HG02970 (cell line): ENCODE measurements around the gene CCL16.
"Not testable (repeated sequence)": the region's sequence is repeated elsewhere in the genome, so short reads cannot be mapped to it uniquely, and the experiment has no call there.

Experiments
- ATAC-seq: cut with Tn5 transposase; IDR thresholded peaks from one replicate; pipeline ENCODE4 v1.9.1; 2021; ENCODE audit warnings: mild to moderate bottlenecking, moderate library complexity, moderate number of reproducible peaks; ENCODE audit not compliant: unreplicated experiment, low FRiP score

Gene CCL16

DNA sequence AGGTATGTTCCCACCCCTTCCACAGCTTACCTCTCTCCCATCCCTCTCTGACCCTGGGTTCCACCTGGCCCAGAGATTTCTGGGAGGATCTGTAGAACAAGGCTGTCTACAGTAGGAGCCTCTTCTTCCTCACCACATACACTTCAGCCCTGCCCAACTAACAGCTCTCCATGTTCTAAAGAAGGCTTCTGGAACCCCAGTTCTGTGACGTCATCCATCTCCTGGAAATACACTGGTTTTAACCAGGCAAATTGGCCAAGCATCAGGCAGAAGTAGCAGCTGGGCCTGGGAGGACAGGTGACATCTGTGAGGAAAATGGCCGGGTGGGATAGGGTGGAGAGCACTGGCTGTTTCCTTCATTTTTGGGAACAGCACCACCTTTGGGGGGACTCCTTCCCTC, 37.8 kb downstream of the CCL16 start, which contains the start of gene LYZL6:
TSS of gene LYZL6 (minus strand) at position 177 of the 400 bp plus-strand sequence. CDS start 4,357 bp downstream, outside the sequence.
- ATAC-seq, result no peak

DNA sequence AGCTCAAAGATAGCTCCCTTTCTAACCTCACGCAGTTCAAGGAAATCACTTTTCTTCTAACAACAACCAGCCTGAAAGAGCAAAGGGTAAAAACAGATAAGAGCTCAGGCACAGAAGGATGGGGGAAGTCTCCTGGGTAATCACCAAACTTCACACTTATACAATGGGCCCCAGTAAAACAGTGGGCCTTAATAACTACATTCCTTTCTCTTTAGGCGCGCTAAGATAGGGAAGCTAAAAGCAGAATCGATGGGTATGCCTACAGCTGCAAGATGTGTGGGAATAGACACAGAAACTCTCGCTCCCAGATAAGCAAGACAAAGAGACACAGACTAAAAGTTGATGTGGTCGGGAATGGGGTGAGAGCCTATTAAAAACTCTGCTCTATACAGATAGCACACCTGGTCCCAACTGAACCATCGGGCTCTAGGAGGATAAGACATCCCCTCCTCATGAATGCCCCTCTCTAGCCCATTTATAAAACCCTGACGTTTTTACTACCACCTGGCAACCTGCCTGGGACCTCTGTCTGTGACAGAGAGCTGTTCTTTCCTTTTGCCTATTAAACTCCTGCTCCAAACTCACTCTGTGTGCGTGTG, 38.6 kb downstream of the CCL16 start:
- no peak for ATAC-seq

DNA sequence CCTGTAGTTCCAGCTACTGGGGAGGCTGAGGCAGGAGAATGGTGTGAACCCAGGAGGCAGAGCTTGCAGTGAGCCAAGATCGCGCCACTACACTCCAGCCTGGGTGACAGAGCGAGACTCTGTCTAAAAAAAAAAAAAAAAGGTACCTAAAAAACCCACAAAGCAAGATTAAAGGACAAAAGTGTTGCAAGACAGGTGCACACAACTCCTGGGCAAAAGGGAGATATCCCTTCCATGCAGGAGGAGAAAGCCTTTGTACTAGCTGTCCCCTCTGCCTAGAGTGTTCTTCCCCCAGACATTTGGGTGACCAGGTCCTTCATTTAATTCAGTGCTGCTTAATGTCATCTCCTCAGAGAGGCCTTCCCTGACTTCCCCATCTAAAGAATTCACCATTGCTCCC, 42.8 kb downstream of the CCL16 start:
- not testable (repeated sequence) for ATAC-seq

DNA sequence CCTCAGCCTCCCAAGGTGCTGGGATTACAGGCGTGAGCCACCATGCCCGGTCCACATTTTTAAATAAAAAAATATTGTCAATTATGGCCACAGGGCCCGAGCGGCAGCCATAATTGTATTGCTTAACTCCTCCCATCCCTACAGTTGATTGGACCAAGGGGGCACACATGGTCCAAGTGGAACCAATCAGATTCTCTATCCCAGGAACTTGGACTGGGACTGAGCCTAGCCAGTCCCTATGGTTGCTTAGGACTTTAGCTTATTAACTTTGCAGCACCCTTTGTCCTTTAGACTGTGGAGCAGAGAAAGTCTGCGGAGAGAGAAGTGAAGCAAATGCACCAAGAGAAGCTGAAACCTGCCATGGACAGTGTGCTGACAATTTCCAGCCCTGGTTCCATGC, 45.2 kb downstream of the CCL16 start:
- ATAC-seq, result no peak

DNA sequence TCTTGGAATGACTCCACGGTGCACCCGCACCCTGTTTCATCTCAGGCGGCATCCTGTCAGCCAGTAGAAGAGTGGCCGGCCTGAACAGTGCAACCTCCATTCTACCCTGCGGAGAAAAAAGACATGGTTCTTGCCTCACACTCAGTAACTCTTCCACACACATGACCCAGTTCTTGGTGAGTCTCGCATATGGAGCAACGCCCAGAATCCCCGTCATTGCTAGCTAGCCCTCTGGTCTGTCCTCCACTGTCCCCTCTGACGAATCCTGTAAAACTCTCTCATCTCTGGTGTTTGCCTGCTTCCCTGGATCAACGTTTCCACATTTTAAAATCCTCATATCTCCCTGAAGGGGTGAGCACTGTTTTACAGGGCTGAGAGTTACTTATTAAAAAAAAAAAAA, 46.5 kb downstream of the CCL16 start:
- ATAC-seq, result no peak

DNA sequence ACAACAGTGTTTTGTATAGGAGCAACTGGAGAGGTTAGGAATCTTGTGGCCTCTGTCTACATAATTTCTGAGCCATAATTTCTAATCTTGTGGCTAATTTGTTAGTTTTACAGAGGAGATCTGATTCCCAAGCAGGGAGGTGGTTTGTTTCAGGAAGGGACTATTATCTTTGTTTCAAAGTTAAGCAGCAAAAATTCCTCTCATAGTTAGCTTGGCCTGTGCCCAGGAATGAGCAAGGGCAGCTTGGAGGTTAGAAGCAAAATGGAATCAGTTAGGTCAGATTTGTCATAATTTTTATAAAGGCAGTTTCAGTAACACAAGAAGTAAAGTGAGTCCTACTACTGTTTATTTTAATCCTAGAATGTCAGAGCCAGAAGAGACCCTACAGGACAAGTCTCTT, 48.7 kb downstream of the CCL16 start:
- ATAC-seq, result no peak

DNA sequence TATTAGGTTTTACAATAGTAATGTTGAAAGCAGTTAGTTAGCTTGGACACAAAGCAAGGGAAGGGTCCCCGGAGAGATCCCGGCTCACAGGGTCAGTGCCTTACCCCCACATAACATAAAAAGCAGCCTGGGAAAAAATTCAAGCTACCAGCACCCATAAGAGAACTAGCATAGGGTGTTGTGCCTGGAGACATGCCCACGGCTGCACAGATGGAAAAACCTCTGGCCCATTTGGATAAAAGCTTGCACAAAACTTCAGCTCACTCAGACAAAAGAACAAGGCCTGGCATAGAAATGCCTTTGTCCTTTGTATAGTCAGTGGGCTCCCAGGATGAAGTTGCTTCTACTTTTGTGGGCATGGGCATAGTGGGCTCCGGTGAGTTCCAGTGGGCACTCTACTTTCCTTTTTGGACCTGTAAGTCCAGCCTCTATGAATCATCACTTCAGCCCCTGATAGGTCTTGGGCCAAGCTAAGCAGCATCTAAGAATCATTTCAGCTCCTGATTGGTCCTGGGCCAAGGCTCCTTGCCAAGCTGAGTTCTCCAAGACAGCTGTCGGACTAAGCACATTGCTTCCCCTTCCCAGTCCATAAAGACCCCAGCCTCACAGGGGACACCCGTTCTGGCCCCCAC, 49.4 kb downstream of the CCL16 start:
- ATAC-seq, result no peak

DNA sequence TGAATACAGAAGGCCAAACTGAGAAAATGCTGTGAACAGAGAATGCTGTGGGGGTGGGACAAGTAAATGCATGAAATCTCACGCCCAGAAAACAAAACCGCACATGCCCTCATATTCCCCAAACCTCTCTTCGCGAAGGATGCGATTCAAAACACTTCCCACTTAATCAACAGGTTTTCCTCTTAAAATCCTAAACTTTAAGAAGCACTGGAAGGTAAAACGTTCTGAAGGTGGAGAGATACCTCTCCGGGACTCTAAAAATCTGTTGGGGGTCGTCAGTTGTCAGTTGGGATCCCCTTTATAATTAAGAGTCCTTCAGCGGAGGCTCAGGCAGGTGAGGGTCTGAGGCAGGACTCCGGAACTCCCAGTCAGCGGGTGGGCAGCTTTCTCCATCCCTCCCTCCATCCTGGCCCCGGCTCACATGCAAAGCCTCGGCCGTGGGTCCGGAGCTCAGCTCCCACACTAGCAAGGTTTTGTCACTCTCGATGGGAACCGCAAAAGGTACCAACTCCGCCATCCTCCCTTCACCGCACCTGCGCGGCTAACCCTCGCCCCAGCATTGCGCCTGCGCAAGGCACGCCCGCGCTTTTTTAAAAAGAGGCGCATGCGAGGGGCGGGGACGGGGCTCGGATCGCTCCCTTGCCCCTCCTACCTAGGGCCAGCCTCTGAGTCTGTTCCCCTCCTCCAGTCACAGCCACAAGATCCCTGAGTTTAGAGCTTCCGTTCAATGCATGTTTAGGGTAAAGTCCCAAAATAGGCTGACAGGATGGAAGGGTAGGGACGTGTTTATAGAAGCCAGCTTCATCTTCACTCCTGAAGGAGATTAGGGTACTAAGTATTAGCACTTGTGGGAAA, 50.9 kb downstream of the CCL16 start, which contains the start of gene RDM1:
TSS of gene RDM1 (minus strand) at position 563 of the 855 bp plus-strand sequence. CDS start at position 517, 46 bp downstream.
- no peak for ATAC-seq

DNA sequence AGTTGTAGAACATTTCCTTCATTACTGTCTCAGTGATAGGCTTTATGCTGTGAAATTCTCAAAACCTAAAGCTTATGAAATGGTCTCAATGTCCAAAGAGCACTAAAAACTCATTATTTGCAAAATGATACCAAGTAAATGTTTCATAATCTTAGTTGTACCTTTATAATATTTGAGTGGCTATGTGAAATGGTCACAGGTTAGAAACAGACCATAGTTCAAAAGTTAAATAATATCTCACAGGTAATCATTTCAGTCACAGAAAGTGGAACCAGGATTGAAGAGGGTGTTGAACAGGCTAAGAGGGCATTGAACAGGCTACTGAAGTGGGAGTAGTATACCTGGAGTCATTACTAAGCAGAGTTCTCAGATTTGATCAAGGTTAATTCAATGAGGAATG, 53.6 kb downstream of the CCL16 start:
- ATAC-seq, result no peak
